Neuron (in vitro differentiated cells): Measurements from ENCODE around the gene ADAM22.

Experiments used
- H2AFZ ChIP-seq: one replicate; pipeline ENCODE4 v1.6.1; 2013; ENCODE audit warnings: low read depth, mild to moderate bottlenecking, inconsistent platforms, low read length, moderate library complexity
- H3K27me3 ChIP-seq: one replicate; pipeline ENCODE4 v1.6.1; 2013; ENCODE audit warnings: low read length; ENCODE audit not compliant: insufficient read depth
- H3K36me3 ChIP-seq: one replicate; pipeline ENCODE4 v1.6.1; 2013; ENCODE audit warnings: low read length; ENCODE audit not compliant: insufficient read depth
- H3K4me1 ChIP-seq: one replicate; pipeline ENCODE4 v1.6.1; 2013; ENCODE audit warnings: low read length; ENCODE audit not compliant: insufficient read depth
- H3K4me3 ChIP-seq: 2 replicates; pipeline ENCODE4 v1.5.1; 2013; ENCODE audit warnings: mild to moderate bottlenecking, low read length, moderate library complexity
- H3K9me3 ChIP-seq: one replicate; pipeline ENCODE4 v1.6.1; 2013; ENCODE audit warnings: low read length

The ADAM22 gene

DNA sequence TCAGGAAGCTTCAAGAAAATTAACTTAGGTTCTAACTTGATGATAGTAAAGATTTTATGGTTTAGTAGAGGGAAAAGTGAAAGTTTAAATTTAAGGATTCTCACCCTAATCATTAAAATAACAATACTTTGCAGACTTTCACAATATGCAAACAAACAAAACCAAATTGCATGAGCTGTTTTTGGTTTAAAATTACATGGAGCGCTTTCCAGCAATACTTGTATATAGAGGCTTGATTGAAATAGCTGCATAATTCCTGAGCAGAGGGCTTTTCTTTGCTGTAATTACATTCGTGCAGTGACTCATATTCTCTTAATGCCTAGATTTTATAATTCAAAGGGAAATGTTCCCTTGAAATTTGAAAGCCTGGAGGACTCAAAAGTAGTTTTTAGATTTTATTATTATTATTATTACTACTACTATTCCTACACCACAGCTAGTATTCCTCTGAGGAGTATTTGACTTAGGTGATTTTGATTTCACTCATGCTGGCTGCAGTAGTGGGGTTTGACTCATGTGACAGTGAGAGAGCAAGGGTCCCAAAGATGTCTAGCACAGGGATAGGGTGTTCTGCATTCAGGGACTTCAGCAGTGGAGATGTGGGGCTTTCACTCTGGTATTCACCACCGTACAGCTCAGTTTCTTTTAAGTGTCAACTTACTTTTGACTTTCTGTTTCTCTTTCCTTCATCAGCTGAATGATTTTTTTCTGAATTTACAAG is 138.1 kb downstream of the ADAM22 start:
- Histone ChIP-seq H3K9me3 (peaks cover under 1% of the 10 kb centered on the region), H3K4me1 (no peaks in the 10 kb centered on the region), H3K27me3 (no peaks in the 10 kb centered on the region), H3K36me3 (no peaks in the 10 kb centered on the region), H2AFZ (no peak overlapping the region), H3K4me3 (no peak overlapping the region)

DNA sequence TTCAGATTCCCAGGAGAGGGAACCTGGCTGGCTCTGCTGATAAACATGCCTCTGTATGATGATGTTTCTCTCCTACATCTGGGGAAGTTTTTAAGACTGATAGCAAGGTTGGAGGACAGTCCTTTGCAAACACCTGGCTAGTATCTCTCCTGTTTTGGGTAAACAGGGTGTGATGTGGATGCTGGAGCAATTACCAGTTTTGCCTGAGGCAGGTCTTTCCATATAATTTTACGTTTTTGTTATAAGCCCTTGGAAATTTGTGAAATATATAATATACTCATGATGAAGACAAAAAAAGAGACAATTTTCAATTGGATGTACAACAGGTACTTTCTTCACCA is 138.6 kb downstream of the ADAM22 start:
- H3K27me3 ChIP-seq, result no peaks in the 10 kb centered on the region
- H2AFZ ChIP-seq, result no peak overlapping the region
- no peaks in the 10 kb centered on the region for H3K36me3 ChIP-seq
- H3K4me1 ChIP-seq, result no peaks in the 10 kb centered on the region
- H3K4me3 ChIP-seq, result no peak overlapping the region
- H3K9me3 ChIP-seq, result peaks cover 3% of the 10 kb centered on the region

DNA sequence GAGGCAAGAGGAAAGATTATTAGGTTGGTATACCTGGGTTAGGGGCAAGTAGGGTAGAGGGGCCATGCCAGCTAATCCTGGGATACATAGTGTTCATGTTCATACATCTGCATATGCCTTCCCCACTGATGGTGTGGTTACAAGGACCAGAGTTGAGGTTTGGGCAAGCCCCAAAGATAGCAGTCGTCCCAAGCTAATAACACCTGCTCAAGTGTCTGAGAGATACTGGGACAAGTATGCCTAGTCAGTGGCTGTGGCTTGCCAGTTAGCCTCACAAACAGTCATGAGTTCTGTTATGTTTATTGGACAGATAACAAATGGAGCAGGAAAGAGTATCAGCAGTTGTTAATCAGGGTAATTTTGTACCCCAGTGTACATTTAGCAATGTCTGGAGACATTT is 139.6 kb downstream of the ADAM22 start:
- no peak overlapping the region for H2AFZ ChIP-seq
- H3K9me3 ChIP-seq, result peaks cover 3% of the 10 kb centered on the region
- H3K4me3 ChIP-seq, result no peak overlapping the region
- H3K4me1 ChIP-seq, result no peaks in the 10 kb centered on the region
- no peaks in the 10 kb centered on the region for H3K36me3 ChIP-seq
- H3K27me3 ChIP-seq, result no peaks in the 10 kb centered on the region

DNA sequence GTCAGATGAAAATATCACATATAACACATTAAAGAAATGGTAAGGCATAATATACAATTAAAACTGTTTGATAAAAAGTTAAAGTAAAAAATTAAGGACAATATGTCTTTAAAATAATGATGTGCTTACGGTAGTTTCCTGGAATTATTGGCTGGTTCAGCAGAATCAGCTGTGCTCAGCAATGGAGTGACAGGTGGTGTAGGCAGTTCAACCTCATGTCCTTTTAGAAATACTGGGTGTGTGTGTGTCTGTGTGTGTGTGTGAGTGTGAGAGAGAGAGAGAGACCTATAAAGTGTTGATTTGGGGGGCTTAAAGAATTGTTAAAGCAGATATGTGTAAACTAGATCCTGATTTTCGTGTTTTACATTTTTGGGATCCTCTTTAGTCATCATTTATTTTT is 141.2 kb downstream of the ADAM22 start:
- Histone ChIP-seq H3K9me3 (peaks cover 3% of the 10 kb centered on the region), H3K4me1 (no peaks in the 10 kb centered on the region), H3K4me3 (no peak overlapping the region), H3K36me3 (no peaks in the 10 kb centered on the region), H2AFZ (no peak overlapping the region), H3K27me3 (no peaks in the 10 kb centered on the region)

DNA sequence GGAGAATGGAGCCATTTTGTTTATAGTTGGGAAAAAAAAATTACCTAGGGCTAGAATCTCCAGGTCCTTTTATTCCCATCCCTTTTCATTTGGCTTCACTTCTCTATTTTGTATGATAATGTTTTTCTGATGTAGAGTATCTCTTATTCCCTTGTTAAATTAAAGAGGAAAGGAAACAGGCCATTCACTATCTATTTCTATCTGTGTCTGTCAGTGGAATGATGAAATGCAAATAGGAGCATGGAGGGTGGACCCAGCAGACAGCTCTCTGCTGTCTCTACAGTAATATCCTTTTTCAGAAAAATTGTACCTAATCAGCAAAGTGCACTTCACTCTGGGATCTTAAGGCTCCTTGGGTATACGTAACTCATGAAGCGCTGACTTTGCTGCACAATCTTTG is 149.8 kb downstream of the ADAM22 start:
- H2AFZ ChIP-seq, result no peak overlapping the region
- H3K4me3 ChIP-seq, result no peak overlapping the region
- H3K4me1 ChIP-seq, result peaks cover 3% of the 10 kb centered on the region
- H3K36me3 ChIP-seq, result no peaks in the 10 kb centered on the region
- H3K27me3 ChIP-seq, result no peaks in the 10 kb centered on the region
- H3K9me3 ChIP-seq, result no peaks in the 10 kb centered on the region

DNA sequence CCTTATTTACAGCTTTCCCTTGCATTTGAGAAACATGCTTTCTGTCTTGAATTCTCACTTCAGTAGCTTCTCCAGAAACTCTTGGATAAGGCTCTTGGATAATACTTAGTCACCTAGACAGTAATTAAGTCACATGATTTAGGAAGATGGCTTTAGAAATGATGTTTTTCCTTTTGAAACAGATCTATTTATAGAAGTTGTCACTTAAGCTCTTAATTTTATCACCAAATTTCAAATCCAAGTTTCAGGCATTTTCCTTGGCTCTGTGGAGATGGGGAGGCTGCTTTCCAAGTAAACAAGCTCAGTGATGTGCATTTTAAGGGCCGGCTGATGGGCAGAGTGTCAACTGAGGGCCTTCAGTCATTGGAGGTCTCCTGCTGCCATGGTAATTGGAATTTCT is 155.5 kb downstream of the ADAM22 start:
- peaks cover 3% of the 10 kb centered on the region for H3K4me1 ChIP-seq
- H2AFZ ChIP-seq, result no peak overlapping the region
- H3K36me3 ChIP-seq, result no peaks in the 10 kb centered on the region
- no peaks in the 10 kb centered on the region for H3K27me3 ChIP-seq
- H3K9me3 ChIP-seq, result no peaks in the 10 kb centered on the region
- H3K4me3 ChIP-seq, result no peak overlapping the region

DNA sequence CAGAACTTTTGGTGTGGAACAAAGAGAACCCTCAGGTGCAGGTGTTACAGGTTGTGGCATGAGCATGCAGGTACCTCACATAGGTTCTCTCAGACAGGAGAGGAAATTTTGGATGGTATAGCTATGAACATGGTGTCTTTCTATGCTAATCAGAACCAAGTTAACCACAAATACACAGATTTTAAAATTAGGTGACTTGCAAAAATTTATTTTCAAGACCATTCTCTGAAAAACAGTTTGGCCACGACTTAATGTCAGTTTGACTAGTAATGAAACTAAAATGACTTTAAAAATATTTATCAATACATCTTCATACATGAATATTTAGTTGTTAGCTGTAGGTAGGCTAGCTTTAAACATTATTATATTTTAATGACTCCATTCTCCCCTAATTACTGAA is 156.2 kb downstream of the ADAM22 start:
- Histone ChIP-seq H3K9me3 (no peaks in the 10 kb centered on the region), H3K36me3 (no peaks in the 10 kb centered on the region), H3K27me3 (no peaks in the 10 kb centered on the region), H3K4me3 (no peak overlapping the region), H3K4me1 (peaks cover 3% of the 10 kb centered on the region), H2AFZ (no peak overlapping the region)

DNA sequence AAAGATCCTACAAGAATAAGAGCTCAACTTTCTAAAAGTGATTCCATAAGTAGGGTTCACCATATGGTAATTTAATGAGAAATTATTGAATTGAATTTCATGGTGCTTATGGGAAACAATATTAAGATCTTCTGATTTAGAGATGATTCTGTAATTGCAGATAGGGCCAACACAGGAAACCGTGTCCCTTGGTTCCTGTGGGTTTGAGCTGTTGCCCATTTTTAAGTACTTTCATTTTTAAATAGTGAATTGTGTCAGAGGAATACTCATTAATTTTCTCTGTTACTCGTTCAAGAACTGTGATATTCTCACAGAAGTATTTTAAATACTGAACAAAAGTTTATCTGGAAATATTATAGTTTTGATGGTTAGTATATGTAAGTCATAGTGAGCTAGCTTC is 156.6 kb downstream of the ADAM22 start:
- Histone ChIP-seq H3K4me3 (no peak overlapping the region), H3K27me3 (no peaks in the 10 kb centered on the region), H2AFZ (no peak overlapping the region), H3K9me3 (no peaks in the 10 kb centered on the region), H3K4me1 (peaks cover 3% of the 10 kb centered on the region), H3K36me3 (no peaks in the 10 kb centered on the region)

DNA sequence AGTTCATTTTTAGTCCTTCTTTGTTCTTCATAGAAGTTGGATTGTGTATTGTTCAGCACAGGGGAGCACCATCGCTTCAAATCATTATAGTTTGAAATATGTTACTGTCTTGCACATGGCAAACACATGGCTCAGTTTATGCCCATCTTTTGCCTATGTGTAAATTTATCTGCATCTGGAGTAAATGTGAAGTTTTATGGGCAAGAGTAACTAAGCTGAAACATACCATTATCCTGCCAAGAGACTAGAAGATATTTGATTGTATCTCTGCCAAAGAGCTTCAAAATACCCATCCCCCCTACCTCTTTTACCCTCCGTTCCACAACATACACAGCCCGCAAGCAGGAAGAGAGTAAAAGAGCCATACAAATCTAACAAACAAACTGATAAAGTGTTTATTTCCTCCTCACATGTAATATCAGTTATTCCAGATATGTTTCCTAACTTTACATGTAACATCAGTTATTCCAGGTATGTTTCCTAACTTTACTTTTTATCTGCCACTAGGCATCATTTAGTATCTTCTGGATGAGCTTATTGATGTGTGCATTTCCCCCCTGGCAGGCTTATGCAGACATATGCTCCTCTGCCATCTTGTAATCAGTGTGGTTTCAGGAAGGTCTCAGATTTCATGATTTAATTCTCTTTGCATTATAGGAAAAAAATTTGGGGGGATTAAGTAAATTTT is 158.1 kb downstream of the ADAM22 start:
- no peaks in the 10 kb centered on the region for H3K36me3 ChIP-seq
- no peaks in the 10 kb centered on the region for H3K9me3 ChIP-seq
- H3K27me3 ChIP-seq, result no peaks in the 10 kb centered on the region
- H3K4me3 ChIP-seq, result no peak overlapping the region
- no peak overlapping the region for H2AFZ ChIP-seq
- H3K4me1 ChIP-seq, result peaks cover 3% of the 10 kb centered on the region

DNA sequence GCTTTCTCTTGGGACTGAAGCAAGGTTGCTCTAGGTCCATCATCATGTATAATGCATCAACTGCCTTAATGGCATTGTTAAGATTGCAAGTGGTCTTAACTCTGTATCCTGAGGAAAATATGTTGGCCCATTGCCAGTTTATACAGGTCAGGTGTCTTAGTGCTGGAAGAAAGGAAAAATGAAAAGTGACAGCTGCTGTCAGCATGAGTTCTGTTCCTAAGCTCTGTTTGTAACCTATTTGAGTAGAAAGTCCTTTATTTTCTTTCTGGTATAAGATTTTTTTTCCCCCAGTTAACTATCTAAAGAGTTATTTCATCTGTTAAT is 158.6 kb downstream of the ADAM22 start:
- no peak overlapping the region for H3K4me3 ChIP-seq
- H2AFZ ChIP-seq, result no peak overlapping the region
- peaks cover 3% of the 10 kb centered on the region for H3K4me1 ChIP-seq
- no peaks in the 10 kb centered on the region for H3K36me3 ChIP-seq
- H3K27me3 ChIP-seq, result no peaks in the 10 kb centered on the region
- no peaks in the 10 kb centered on the region for H3K9me3 ChIP-seq

DNA sequence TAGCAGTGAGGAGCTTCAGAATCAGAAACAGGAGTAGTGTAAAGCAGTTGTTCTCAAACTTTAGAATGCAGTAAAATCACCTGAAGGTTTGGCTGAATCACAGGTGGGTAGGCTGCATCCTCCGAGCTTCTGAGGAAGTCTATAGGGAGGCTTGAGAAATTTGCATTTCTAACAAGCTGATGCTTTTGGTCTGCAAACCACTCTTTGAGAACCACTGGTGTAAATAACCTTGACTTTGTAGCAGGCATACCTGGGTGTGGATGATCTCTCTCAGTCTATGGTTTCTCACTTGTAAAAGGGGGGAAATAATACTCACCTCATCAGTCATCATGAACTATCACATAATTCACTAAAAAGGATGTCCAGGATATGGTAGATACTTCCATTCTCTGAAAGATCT is 167.7 kb downstream of the ADAM22 start:
- H2AFZ ChIP-seq, result no peak overlapping the region
- no peak overlapping the region for H3K4me3 ChIP-seq
- H3K36me3 ChIP-seq, result no peaks in the 10 kb centered on the region
- H3K4me1 ChIP-seq, result no peaks in the 10 kb centered on the region
- no peaks in the 10 kb centered on the region for H3K27me3 ChIP-seq
- no peaks in the 10 kb centered on the region for H3K9me3 ChIP-seq

DNA sequence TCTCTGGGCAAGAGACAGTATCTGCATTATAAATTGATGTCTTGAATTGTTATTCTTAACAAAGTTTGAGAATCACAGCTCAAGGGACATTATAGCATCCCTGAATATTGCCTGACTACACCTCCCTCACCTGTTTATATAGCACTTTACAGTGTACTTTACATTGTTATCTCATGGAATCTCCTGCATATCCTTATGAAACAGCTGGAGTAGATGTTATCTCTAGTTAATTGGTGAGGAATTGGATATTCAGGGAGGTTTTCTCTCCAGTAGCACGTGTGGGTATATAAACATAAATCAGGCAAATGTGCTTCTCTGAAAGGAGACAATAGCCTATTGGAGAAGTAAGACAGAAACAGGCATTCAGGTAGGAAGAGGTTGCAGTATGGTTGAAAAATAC is 168.6 kb downstream of the ADAM22 start:
- no peaks in the 10 kb centered on the region for H3K4me1 ChIP-seq
- no peaks in the 10 kb centered on the region for H3K9me3 ChIP-seq
- H2AFZ ChIP-seq, result no peak overlapping the region
- no peaks in the 10 kb centered on the region for H3K27me3 ChIP-seq
- H3K4me3 ChIP-seq, result no peak overlapping the region
- H3K36me3 ChIP-seq, result no peaks in the 10 kb centered on the region

DNA sequence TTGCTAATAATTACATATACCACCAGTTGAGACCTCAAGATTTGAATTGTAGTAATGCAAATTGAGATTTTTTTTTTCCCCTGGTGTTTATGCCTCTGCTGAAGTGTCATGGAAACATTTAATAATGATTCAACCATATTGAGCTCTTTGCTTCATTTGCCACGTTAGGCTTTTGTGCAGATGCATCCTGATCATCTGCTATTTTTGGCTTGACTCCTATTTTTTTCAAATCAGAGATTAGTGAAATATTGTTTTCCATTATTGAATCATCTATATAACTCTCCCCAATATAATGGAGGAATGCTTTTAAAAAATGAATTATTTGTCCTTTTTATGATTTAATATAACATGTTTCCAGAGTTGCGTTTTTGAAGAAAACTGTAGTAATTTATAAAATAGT is 170.7 kb downstream of the ADAM22 start:
- Histone ChIP-seq H2AFZ (no peak overlapping the region), H3K27me3 (no peaks in the 10 kb centered on the region), H3K4me1 (no peaks in the 10 kb centered on the region), H3K4me3 (no peak overlapping the region), H3K9me3 (no peaks in the 10 kb centered on the region), H3K36me3 (no peaks in the 10 kb centered on the region)

DNA sequence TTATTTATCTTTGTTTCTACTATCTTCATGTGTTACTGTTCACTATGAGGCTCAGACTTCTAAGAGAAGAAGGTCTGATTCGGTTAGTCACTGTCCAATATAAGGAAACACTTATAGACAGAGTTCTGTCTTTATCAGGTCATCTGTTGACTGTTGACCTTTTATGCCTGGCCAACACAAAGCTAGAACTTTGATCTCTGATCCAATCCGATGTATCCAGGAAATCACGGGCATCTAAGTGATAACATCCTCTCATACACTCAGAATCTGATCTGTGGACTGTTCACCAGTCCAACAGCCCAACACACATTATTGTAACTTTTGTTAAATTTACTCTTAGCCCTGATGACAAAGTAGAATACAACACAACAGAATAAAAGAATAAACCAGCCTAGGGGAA is 171.2 kb downstream of the ADAM22 start:
- Histone ChIP-seq H3K27me3 (no peaks in the 10 kb centered on the region), H3K4me1 (no peaks in the 10 kb centered on the region), H3K4me3 (no peak overlapping the region), H3K9me3 (no peaks in the 10 kb centered on the region), H2AFZ (no peak overlapping the region), H3K36me3 (no peaks in the 10 kb centered on the region)
